Measurements from ENCODE around the gene ANKRD50.
A peak's percentile ranks its signal among the peaks of the same experiment; 100 is the strongest.

Gene ANKRD50

DNA sequence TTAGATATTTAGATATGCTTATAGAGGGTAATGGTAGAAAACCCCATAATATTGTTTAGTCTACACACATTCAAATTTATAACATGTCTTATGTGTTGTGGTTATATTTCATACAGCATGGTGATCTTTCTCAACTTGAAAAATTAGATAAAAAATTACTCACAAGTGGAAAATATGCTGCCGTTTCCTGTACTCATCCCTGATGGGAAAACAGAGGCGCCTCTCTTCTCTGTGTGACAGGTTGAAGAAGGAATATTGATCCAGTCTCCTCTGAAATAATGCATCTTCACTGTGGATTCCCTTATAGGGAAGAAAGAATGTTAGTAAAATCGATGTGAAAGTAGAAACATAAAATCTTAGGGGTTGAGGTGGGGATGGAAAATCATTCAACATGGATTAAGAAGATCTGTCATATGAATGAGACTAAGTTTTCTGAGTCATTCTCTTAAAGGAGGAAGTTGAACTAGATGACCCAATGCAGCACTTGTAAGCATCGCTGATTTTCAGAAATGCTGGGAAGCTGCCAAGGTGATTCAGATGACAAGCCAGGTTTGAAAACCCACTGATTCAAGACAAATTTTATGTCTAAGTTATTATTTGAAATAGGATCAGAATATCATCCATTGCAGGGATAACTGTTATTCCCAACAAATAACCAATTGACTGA is 70.7 kb downstream of the ANKRD50 start:
- peak; percentile 81 for DNase-seq (ENCODE audit: low read depth)
- TF ChIP-seq, protein P1, sequence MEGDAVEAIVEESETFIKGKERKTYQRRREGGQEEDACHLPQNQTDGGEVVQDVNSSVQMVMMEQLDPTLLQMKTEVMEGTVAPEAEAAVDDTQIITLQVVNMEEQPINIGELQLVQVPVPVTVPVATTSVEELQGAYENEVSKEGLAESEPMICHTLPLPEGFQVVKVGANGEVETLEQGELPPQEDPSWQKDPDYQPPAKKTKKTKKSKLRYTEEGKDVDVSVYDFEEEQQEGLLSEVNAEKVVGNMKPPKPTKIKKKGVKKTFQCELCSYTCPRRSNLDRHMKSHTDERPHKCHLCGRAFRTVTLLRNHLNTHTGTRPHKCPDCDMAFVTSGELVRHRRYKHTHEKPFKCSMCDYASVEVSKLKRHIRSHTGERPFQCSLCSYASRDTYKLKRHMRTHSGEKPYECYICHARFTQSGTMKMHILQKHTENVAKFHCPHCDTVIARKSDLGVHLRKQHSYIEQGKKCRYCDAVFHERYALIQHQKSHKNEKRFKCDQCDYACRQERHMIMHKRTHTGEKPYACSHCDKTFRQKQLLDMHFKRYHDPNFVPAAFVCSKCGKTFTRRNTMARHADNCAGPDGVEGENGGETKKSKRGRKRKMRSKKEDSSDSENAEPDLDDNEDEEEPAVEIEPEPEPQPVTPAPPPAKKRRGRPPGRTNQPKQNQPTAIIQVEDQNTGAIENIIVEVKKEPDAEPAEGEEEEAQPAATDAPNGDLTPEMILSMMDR (conservative IDR thresholded peaks at IDR 0.05; ENCODE audit: low read depth, low read length), result no peak
- H3K4me3 ChIP-seq (ENCODE audit: low read depth, low read length), result no peak overlapping the region

DNA sequence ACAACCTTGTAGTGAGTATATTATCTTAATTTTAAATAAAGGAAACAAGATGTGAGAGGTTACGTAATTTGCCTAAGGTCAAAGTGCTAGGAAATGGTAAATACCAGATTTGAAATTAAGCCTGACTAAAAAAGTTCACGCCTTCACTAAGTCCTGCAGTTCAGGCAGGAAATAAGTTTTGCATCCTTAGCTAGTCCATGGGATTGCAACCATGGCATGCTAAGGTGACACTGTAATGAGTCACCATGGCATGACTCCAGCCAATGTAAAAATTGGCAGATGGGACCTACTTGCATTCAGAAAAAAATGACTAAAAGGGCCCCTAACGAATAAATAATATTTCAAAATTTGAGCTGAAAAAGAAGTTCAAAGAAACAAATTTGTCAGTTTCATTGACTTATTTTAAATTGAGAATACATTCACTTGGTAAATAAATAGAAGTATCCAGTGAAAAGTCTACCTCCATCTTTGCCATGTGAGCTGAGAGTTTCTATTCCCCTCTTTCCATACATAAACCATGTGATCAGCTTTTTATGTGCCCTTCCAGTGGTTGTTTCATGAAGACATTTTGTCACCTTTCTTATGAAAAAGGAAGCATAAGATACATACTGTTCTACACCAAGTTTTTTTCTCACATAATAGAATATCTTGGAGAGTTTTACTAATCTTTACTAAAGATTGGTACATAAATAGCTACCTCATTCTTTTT is 72.4 kb downstream of the ANKRD50 start:
- no peak overlapping the region for H3K4me3 ChIP-seq (ENCODE audit: low read depth, low read length)
- TF ChIP-seq, protein P1 (conservative IDR thresholded peaks at IDR 0.05; ENCODE audit: low read depth, low read length), result no peak
- peak; percentile 66 for DNase-seq (ENCODE audit: low read depth)

DNA sequence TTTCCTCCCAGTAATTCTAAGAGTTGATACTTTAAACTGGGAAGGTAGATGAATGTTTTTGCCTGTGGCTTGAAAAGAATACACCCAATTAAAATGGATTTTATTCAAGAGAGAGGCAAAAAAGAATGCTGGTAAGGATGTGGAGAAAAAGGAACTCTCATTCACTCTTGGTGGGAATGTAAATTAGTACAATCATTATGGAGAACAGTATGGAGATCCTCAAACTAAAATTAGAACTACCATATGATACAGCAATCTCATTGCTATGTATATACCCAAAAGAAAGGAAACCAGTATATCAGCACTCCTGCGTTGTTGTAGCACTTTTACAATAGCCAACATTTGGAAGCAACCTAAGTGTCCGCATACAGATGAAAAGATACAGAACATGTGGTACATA is 75.2 kb downstream of the ANKRD50 start:
- no peak overlapping the region for H3K4me3 ChIP-seq (ENCODE audit: low read depth, low read length)
- TF ChIP-seq, protein P1 (conservative IDR thresholded peaks at IDR 0.05; ENCODE audit: low read depth, low read length), result no peak
- no peak for DNase-seq (ENCODE audit: low read depth)

DNA sequence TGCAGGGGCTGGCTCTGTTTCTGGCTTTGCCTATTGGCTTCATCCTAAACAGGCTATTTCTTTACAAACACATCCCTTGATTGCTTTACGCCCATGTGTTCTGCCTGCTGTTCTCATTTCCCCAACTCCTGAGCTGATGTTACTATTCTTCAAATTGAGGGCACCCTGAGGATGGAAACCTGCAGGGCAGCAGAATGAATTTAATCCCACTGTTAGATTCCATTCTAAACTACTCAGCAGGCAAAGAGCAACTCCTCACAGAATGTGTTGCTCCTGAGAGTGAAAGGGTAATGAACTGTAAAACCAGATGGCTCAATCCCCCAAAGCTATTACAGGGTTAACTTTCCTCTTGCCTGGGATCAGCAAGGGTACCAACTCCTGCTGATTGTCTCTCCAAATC is 75.7 kb downstream of the ANKRD50 start:
- H3K4me3 ChIP-seq (ENCODE audit: low read depth, low read length), result no peak overlapping the region
- TF ChIP-seq, protein P1 (conservative IDR thresholded peaks at IDR 0.05; ENCODE audit: low read depth, low read length), result no peak
- DNase-seq (ENCODE audit: low read depth), result peak; percentile 13

DNA sequence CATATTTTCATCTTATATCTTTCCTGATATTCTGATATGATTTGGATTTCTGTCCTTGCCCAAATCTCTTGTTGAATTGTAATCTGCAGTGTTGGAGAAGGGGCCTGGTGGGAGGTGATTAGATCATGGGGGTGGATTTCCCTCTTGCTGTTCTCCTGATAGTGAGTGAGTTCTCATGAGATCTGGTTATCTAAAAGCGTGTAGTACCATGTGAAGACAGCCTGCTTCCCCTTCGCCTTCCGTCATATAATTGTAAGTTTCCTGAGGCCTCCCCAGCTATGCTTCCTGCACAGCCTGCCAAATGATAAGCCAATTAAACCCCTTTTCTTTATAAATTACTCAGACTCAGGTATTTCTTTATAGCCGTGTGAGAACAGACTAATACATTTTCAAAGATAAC is 77.2 kb downstream of the ANKRD50 start:
- DNase-seq (ENCODE audit: low read depth), result no peak
- TF ChIP-seq, protein P1 (conservative IDR thresholded peaks at IDR 0.05; ENCODE audit: low read depth, low read length), result no peak
- H3K4me3 ChIP-seq (ENCODE audit: low read depth, low read length), result no peak overlapping the region

DNA sequence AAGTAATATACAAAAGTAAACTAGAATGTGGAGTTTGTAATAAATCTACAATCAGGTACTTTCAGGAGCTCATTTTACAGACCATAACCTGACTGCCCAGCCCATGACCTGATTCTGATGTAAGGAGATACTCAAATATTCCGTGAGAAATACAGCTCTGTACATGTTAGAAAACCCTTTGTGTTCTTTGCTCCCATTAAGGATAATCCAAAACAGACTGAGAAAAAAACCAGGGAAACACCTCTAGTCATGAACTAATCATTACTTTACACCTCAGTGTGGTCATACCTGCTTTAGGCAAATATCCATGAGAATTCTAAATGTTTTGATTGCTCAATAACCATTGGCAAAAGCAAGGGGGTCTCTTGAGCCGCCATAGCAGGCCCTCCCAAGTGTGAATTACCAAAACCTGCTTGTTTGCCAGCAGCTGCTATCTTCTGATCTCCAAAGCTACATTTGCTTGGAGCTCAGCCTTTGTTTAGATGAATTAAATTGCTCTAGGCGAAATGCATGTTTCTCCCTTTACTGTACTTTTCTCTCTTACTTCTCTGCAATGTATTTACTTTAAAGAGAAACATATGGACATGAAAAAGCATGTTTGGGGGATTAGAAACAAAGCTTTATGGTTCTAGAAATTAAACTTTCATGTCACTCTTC is 79.1 kb downstream of the ANKRD50 start:
- TF ChIP-seq, protein P1 (conservative IDR thresholded peaks at IDR 0.05; ENCODE audit: low read depth, low read length), result no peak

More for the DNA sequence above, 79.1 kb downstream of the ANKRD50 start:
- H3K4me3 ChIP-seq (ENCODE audit: low read depth, low read length), result no peak overlapping the region
- DNase-seq (ENCODE audit: low read depth), result no peak

Measured in choroid plexus epithelial cell (primary cell).